GM19351 (cell line): ENCODE data around the gene RBM7.
A peak's percentile ranks its signal among the peaks of the same experiment; 100 is the strongest.

Experiments used
- ATAC-seq: cut with Tn5 transposase; IDR thresholded peaks from one replicate; pipeline ENCODE4 v1.9.1; 2021; ENCODE audit warnings: mild to moderate bottlenecking, moderate library complexity; ENCODE audit not compliant: unreplicated experiment

Gene RBM7

DNA sequence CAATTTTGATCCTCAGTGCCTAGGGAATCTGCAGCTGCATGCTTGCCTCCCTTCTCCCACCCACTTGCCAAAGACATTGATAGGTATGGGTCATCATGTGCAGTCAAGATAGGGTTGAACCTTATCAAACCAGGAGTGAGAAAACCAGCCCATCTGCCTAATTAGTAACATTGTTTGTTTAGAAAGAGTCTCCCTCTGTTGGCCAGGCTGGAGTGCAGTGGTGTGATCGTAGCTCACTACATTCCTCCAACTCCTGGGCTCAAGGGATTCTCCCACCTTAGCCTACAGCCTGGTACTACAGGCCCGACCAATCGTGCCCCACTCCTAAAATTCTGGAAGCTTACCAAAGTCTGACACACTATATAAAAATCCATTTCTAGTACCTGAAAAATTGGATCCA lies 4.7 kb upstream of the RBM7 start:
- no peak for ATAC-seq

GRCh38 chr11:114396916-114397315 lies 3.5 kb upstream of the RBM7 start:
- ATAC-seq = no peak

- no peak for ATAC-seq
Measured at GRCh38 chr11:114397349-114397982, 3.0 kb upstream of the RBM7 start.

GRCh38 chr11:114398303-114398920 lies 2.1 kb upstream of the RBM7 start:
- no peak for ATAC-seq

DNA sequence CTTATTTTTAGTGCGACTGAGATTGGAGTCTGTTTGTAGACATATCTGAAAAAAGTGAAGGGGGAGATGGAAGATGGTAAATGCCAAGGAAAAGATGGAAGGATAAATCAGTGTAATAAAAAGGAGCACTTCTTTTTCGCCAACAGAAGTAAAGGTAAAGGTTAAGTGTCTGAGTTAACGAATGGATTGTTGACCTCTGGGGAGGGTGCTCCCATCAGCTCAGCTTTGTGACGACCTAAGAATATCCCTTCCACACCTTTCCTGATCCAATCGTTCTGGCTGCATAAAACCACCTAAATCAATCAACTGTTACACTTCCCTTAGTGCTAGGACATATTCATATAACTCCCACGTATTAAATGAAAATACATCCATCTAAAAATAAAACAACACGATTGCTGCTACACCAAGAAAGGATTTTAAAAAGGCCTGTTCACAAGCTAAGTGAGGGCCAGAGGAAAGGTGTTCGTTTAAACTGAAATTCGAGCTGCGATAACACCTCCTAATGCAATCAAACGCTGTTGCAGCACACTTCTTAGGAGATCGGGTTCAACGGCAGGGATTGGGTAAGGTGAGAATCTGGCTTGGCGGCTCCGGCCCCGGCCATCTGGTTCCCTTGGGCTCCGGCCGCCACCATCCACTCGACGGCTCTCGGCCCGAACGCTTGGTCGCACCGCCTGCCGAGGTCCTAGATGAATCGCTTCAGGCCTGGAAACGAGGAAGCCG lies 813 bp upstream of the RBM7 start:
- peak; percentile 24 for ATAC-seq

GRCh38 chr11:114400915-114401223 lies 403 bp downstream of the RBM7 start:
- ATAC-seq = no peak

DNA sequence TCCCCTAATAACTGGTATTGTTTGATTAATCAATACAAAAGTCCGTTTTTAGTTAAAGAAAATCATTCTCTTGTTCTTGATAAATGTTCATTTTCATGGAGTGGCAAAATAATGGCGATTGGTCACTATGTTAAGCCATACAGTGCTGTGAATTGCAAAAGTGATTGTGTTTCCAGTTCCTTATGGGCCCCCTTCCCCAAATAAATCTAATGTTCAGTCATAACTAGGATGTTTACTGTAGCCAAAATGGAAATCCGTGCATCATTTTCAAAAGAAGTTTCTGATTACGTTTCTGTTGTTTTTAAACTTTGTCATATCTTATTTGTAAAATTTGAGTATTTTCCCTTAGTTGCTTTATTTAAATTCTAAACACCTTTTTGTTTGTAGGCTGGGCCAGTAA lies 845 bp downstream of the RBM7 start:
- ATAC-seq = no peak

GRCh38 chr11:114412946-114413345 lies 12.5 kb downstream of the RBM7 start:
- ATAC-seq = no peak

GRCh38 chr11:114413958-114414357 lies 13.5 kb downstream of the RBM7 start:
- no peak for ATAC-seq

- no peak for ATAC-seq
Measured at GRCh38 chr11:114416441-114416961, 16.0 kb downstream of the RBM7 start.

DNA sequence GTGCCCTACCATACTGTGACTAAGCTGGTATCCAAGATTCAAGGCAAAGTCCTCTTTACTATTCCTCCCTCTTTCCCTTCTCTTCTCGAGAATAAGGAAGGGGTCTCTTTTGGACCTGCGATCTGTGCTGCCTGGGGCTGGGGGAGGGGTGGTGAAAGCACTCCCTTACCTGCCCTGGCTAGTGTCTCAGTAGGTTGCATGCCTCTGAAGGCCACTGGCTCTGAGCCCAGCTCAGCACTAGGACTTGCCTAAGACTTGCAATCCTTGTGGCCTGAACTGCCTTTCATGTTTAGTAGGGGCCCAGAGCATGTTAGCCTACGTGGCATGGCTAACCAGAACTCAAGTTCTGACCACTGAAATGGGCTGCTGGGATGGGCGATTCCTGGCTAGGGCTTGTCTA lies 25.8 kb downstream of the RBM7 start:
- ATAC-seq = no peak

DNA sequence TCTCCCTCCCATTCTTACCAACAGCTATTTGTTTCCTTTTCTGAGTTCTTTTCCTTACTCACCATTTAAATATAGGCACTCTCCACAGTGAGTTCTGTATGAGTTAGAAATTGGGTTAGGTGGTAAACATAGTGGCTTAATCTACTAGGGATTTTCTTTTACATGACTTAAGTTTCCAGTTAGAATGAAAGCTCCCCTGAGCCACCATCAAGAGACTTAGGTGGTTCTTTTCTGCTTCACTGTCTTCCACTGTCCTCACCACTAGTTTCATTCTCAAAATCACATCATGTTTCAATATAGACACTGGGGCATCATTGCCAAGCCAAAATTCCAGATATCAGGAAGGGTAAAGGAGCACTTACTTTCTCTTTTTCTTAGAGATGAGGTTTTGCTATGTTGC lies 29.8 kb downstream of the RBM7 start:
- ATAC-seq = no peak

DNA sequence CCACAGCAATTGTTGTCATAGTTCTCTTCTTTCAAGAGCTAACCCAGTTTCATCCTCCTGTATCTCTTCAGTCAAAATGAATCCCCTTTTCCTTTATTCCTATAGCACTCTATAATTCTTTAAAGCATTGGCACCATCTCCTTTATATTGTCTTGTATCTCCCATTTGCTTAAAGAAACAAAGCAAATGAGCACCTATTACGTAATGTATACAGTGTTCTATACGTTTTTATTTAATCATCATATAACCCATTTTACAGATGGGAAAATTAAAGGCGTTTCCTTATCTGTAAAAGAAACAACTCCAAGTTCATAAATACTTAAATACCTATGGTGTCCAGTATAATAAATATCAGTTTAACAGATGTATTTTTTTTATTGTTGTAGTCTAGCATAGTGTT lies 32.4 kb downstream of the RBM7 start:
- no peak for ATAC-seq

DNA sequence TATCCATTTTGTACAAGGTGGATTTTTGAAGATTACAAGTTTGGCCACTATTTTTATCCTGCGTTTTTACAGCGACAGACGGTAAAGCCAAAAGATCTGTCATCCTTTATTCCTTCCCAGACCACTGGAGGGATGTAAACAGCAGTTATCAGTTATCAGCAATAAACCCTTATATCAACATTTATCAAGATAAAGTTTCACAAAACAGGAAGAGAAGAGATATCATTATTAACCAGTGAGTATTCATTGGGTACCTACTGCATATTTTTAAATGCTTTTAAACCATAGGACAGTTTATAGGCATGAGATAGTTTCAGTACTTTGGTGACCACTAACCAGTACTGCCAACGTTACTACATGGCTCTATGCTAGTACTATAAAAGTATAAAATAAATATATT lies 32.9 kb downstream of the RBM7 start:
- ATAC-seq = no peak

DNA sequence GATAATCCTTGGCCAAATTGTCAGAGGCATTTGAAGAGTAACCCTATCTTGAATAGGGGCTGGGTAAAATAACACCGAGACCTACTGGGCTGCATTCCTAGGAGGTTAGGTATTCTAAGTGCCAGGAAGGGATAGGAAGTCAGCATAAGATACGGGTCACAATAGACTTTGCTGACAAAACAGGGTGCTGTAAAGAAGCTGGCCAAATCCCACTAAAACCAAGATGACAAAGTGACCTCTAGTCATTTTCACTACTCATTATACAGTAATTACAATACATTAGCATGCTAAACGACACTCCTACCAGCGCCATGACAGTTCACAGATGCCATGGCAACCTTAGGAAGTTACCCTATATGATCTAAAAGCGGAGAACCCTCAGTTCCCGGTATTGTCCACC lies 37.8 kb downstream of the RBM7 start:
- no peak for ATAC-seq

GRCh38 chr11:114439229-114440120 lies 39.0 kb downstream of the RBM7 start, which contains the start of gene REXO2:
REXO2 (plus strand) TSS chr11:114439467; CDS start chr11:114439529, 62 bp downstream.
- ATAC-seq = peak; percentile 99

DNA sequence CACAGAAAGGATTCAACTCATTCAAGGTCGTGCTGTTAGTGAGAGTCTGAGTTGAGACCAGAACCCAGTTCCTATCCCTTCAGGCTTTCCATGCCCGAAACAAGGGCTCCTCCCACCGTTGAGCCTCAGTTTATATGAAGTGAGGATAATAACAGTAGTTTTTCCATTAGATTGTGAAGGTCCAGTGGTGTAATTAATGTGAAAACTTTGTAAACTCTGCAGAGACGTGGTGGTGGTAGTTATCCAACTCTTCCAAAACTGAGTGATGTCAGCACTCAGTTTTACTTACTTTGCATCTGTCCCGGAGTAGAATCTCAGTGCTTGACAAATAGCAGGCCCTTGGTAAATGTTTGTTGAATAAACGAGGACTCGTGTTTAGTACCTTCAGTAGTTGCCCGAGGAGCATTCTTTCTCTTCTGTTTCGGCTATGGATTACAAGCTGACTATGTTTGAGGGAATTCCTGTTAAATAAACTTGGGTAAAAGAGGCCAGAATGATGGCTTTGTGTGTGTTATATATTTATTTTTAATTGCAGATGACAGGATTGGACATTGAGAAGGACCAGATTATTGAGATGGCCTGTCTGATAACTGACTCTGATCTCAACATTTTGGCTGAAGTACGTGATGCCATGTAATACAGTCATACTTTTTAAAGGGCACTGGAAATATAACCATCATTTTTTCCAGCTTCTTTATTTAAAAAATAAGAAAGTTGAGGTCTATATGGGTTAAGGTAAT lies 39.8 kb downstream of the RBM7 start:
- no peak for ATAC-seq

DNA sequence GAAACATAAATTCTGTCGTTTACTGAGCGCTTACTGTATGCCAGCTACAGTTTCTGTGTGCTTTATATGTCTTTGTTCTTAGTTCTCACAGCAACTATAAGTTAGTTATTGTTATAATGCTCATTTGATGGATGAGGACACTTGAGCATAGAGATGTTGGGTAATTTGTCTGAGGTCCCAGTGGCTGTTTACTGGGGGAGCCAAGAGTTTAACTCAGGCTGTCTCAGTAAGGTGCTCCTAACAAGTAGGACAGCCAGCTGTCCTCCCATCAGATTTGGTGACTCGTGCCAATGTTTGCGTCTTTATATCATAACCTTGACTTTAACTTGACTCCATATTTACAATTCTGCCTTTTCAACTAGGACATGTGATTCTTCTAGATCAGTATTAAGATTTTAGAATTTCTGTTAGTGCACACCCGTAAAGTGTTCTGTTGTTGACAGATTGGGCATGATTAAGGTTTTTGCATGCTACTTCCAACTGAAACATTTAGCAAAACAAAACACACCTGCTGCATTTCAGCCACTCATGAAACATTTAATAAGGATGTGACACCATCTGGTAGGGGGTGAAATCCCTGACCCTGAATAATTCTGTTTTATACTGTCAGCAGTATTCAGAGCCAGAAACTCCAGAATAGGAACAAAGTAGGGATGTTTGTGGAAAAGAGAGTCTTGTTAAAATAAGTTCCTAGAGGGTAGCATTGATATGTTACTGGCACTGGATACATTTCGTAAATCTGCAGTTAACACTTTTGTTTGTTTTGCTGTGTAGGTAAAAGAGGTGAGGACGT lies 40.7 kb downstream of the RBM7 start:
- ATAC-seq = no peak

- ATAC-seq = no peak
Measured at GRCh38 chr11:114441921-114442320, 41.5 kb downstream of the RBM7 start.

- ATAC-seq = no peak
Measured at GRCh38 chr11:114442536-114442935, 42.1 kb downstream of the RBM7 start.
